ENCODE results near the gene DNAJC6. TPM values are rescaled to one million over a fixed set of nuclear protein-coding genes. Genes with fewer than 3 reads are reported as not detected.

The DNAJC6 gene
- total and polyA plus RNA-seq, 2 experiments from 2014 or later, result 6.0 to 11.2 TPM

- WGBS (ENCODE audit: low lambda C conversion rate, missing lambda C conversion rate), result 91% methylated on average over 2 of the region's 2 CpGs
- Histone ChIP-seq H3K27ac (no peak overlapping the region), H3K4me2 (no peak overlapping the region), H3K4me3 (no peak overlapping the region), H4K20me1 (ENCODE audit: insufficient read depth, poor library complexity, severe bottlenecking) (no peaks in the 10 kb centered on the region), H3K9me2 (replicated peaks; ENCODE audit: insufficient read depth) (no peaks in the 10 kb centered on the region), H3K4me1 (ENCODE audit: insufficient read depth) (no peaks in the 10 kb centered on the region), H3K79me2 (no peaks in the 10 kb centered on the region), H3K36me3 (replicated peaks; ENCODE audit: insufficient read depth, low read depth) (no peaks in the 10 kb centered on the region), H3K9me3 (ENCODE audit: low read depth) (no peaks in the 10 kb centered on the region), H2AFZ (no peak overlapping the region), H3K27me3 (no peaks in the 10 kb centered on the region)
- TF ChIP-seq EZH2phosphoT487 (IDR thresholded peaks at IDR 0.05; ENCODE audit: low read depth, severe bottlenecking, unreplicated experiment) (no peak), CTCF (IDR thresholded peaks at IDR 0.05; ENCODE audit: poor library complexity) (no peak), EZH2 (IDR thresholded peaks at IDR 0.05; ENCODE audit: borderline replicate concordance) (no peak)
- DNase-seq (ENCODE audit: low spot score), result no peak
Measured at GRCh38 chr1:65387821-65388220, 78.5 kb downstream of the DNAJC6 start.

GRCh38 chr1:65388908-65389695 lies 79.8 kb downstream of the DNAJC6 start:
- no peaks in the 10 kb centered on the region for H3K9me2 ChIP-seq (replicated peaks; ENCODE audit: insufficient read depth)
- 99% methylated on average over 3 of the region's 3 CpGs for WGBS (ENCODE audit: low lambda C conversion rate, missing lambda C conversion rate)
- H3K36me3 ChIP-seq (replicated peaks; ENCODE audit: insufficient read depth, low read depth), result no peaks in the 10 kb centered on the region

GRCh38 chr1:65392497-65392896 lies 83.2 kb downstream of the DNAJC6 start:
- no peaks in the 10 kb centered on the region for H3K36me3 ChIP-seq (replicated peaks; ENCODE audit: insufficient read depth, low read depth)

More at GRCh38 chr1:65388908-65389695, 79.8 kb downstream of the DNAJC6 start:
- Histone ChIP-seq H3K27me3 (no peaks in the 10 kb centered on the region), H3K27ac (no peak overlapping the region), H3K4me3 (no peak overlapping the region), H3K4me1 (ENCODE audit: insufficient read depth) (no peaks in the 10 kb centered on the region), H3K9me3 (ENCODE audit: low read depth) (no peaks in the 10 kb centered on the region), H3K4me2 (no peak overlapping the region), H2AFZ (no peak overlapping the region), H4K20me1 (ENCODE audit: insufficient read depth, poor library complexity, severe bottlenecking) (no peaks in the 10 kb centered on the region), H3K79me2 (no peaks in the 10 kb centered on the region)
- TF ChIP-seq EZH2 (IDR thresholded peaks at IDR 0.05; ENCODE audit: borderline replicate concordance) (no peak), CTCF (IDR thresholded peaks at IDR 0.05; ENCODE audit: poor library complexity) (no peak)
- DNase-seq (ENCODE audit: low spot score), result no peak

More at GRCh38 chr1:65392497-65392896, 83.2 kb downstream of the DNAJC6 start:
- Histone ChIP-seq H2AFZ (no peak overlapping the region), H4K20me1 (ENCODE audit: insufficient read depth, poor library complexity, severe bottlenecking) (no peaks in the 10 kb centered on the region), H3K27ac (no peak overlapping the region), H3K9me2 (replicated peaks; ENCODE audit: insufficient read depth) (no peaks in the 10 kb centered on the region), H3K79me2 (no peaks in the 10 kb centered on the region), H3K4me2 (no peak overlapping the region), H3K4me1 (ENCODE audit: insufficient read depth) (no peaks in the 10 kb centered on the region), H3K9me3 (ENCODE audit: low read depth) (no peaks in the 10 kb centered on the region), H3K4me3 (no peak overlapping the region), H3K27me3 (no peaks in the 10 kb centered on the region)
- TF ChIP-seq EZH2 (IDR thresholded peaks at IDR 0.05; ENCODE audit: borderline replicate concordance) (no peak), EZH2phosphoT487 (IDR thresholded peaks at IDR 0.05; ENCODE audit: low read depth, severe bottlenecking, unreplicated experiment) (no peak), CTCF (IDR thresholded peaks at IDR 0.05; ENCODE audit: poor library complexity) (no peak)
- no peak for DNase-seq (ENCODE audit: low spot score)
- WGBS (ENCODE audit: low lambda C conversion rate, missing lambda C conversion rate), result over 99% methylated on average over 7 of the region's 7 CpGs

All from hepatocyte (in vitro differentiated cells).